Measurements from ENCODE around the gene RNF43.
"Not testable (repeated sequence)": the region's sequence is repeated elsewhere in the genome, so short reads cannot be mapped to it uniquely, and the experiment has no call there.

RNF43 gene

GRCh38 chr17:58409432-58409831 is 7.9 kb downstream of the RNF43 start:
- no peak for DNase-seq (ENCODE audit: low read depth)

GRCh38 chr17:58403311-58403710 is 14.0 kb downstream of the RNF43 start:
- no peak for DNase-seq (ENCODE audit: low read depth)

- DNase-seq (ENCODE audit: low read depth) = peak; percentile 37
These were observed 14.7 kb downstream of the RNF43 start for GRCh38 chr17:58402679-58403078.

- peak; percentile 8 for DNase-seq (ENCODE audit: low read depth)
These were observed 15.3 kb downstream of the RNF43 start for GRCh38 chr17:58402047-58402446.

GRCh38 chr17:58401287-58401686 is 16.0 kb downstream of the RNF43 start:
- DNase-seq (ENCODE audit: low read depth) = no peak

GRCh38 chr17:58400826-58401225 is 16.5 kb downstream of the RNF43 start:
- no peak for DNase-seq (ENCODE audit: low read depth)

- no peak for DNase-seq (ENCODE audit: low read depth)
These were observed 17.4 kb downstream of the RNF43 start for GRCh38 chr17:58399974-58400373.

GRCh38 chr17:58398574-58399266 is 18.6 kb downstream of the RNF43 start:
- DNase-seq (ENCODE audit: low read depth) = no peak

- not testable (repeated sequence) for DNase-seq (ENCODE audit: low read depth)
These were observed 19.9 kb downstream of the RNF43 start for GRCh38 chr17:58397421-58397820.

GRCh38 chr17:58396173-58396572 is 21.2 kb downstream of the RNF43 start:
- DNase-seq (ENCODE audit: low read depth) = no peak

- no peak for DNase-seq (ENCODE audit: low read depth)
These were observed 22.7 kb downstream of the RNF43 start for GRCh38 chr17:58394534-58395223.

- DNase-seq (ENCODE audit: low read depth) = no peak
These were observed 25.9 kb downstream of the RNF43 start for GRCh38 chr17:58391302-58391984.

- no peak for DNase-seq (ENCODE audit: low read depth)
These were observed 26.4 kb downstream of the RNF43 start for GRCh38 chr17:58390884-58391283.

GRCh38 chr17:58388302-58389190 is 28.8 kb downstream of the RNF43 start:
- DNase-seq (ENCODE audit: low read depth) = no peak

- DNase-seq (ENCODE audit: low read depth) = no peak
These were observed 29.5 kb downstream of the RNF43 start for GRCh38 chr17:58387834-58388233.

- no peak for DNase-seq (ENCODE audit: low read depth)
These were observed 30.6 kb downstream of the RNF43 start for GRCh38 chr17:58386708-58387107.

- no peak for DNase-seq (ENCODE audit: low read depth)
These were observed 31.9 kb downstream of the RNF43 start for GRCh38 chr17:58385359-58385899.

- no peak for DNase-seq (ENCODE audit: low read depth)
These were observed 32.4 kb downstream of the RNF43 start for GRCh38 chr17:58384897-58385296.

- DNase-seq (ENCODE audit: low read depth) = no peak
These were observed 33.4 kb downstream of the RNF43 start for GRCh38 chr17:58383892-58384462.

- DNase-seq (ENCODE audit: low read depth) = no peak
These were observed 34.5 kb downstream of the RNF43 start for GRCh38 chr17:58382872-58383242.

GRCh38 chr17:58382108-58382871 is 35.0 kb downstream of the RNF43 start:
- no peak for DNase-seq (ENCODE audit: low read depth)
